AML-193 (cell line): ENCODE data around the gene ANAPC4.
"Not testable (repeated sequence)": the region's sequence is repeated elsewhere in the genome, so short reads cannot be mapped to it uniquely, and the experiment has no call there.

Experiments used
- DNase-seq, 2 experiments: peaks; one replicate each; lab custom pipeline; 2025; lab: John Stamatoyannopoulos, UW

The ANAPC4 gene

GRCh38 chr4:25376754-25377571 lies at the start of gene ANAPC4:
Gene ANAPC4 (plus strand): TSS chr4:25377263. CDS start chr4:25377428, 165 bp downstream.
- DNase-seq, result peak; percentile 83 to 86

DNA sequence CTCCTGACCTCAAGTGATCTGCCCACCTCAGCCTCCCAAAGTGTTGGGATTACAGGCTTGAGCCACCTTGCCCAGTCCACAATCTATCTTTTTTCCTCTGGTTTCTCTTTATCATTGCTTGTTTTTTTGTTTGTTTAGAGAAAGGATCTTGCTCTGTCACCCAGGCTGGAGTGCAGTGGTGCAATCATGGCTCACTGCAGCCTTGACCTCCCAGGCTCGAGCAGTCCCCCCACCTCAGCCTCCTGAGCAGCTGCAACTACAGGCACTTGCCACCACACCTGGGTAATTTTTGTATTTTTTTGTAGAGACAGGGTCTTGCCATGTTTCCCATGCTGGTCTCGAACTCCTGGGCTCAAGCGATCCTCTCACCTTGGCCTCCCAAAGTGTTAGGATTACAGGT lies 48.6 kb upstream of the ANAPC4 start:
- not testable (repeated sequence) for DNase-seq

- no peak for DNase-seq
Measured at GRCh38 chr4:25330335-25330734, 46.7 kb upstream of the ANAPC4 start.

DNA sequence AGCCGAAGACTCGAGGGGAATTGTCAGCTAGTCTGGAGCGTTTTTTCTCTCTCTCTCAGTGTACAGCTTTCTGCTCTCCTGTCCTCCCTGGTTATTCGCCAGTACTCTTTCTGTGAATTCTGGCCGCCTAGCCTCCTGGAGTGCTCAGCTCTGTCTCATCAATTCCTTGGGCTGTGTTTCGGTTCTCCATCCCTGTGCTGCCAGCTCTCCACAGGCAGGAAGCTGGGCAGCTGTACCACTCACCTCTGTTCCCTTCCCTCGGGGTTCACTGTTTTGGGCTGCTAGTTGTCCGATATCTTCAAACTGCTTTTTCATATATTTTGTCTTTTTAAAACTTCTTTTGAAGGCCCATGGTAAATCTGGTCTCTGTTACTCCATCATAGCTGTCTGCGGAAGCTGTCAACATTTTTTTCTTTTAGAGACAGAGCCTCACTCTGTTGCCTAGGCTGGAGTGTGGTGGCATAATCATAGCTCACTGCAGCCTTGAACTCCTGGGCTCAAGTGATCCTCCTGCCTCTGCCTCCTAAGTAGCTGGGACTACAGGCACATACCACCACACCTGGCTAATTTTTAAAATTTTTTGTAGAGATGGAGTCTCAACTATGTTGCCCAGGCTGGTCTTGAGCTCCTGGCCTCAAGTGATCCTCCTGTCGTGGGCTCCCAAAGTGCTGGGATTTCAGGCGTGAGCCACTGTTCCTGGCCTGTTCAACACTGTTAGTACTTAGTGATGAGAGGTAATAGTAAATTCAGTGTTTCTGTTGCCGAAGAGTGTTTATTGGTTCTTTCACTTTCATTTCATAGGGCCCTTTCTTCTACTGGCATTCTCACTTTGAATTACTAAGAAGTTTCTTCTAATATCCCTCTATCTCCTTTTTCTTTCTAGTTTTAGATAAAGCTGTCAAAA lies 45.9 kb upstream of the ANAPC4 start:
- no peak for DNase-seq

DNA sequence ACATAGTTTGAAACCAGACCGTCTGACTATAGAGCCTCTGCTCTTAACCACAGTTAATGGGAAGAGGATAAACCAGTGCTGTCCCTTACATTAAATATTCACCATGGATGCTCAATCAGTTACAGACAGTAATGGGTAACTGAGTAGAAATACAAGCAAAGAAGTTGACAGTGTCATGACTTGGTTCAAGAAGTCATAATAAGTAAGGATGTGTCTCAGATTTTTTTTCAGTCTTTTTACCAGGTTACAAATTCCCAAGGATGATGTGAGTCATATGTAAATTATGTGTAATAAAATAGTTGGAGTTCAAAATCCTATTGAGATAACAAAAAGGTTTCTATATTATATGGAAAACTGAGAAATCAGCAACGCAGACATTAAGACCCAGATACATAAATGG lies 33.4 kb upstream of the ANAPC4 start:
- no peak for DNase-seq

DNA sequence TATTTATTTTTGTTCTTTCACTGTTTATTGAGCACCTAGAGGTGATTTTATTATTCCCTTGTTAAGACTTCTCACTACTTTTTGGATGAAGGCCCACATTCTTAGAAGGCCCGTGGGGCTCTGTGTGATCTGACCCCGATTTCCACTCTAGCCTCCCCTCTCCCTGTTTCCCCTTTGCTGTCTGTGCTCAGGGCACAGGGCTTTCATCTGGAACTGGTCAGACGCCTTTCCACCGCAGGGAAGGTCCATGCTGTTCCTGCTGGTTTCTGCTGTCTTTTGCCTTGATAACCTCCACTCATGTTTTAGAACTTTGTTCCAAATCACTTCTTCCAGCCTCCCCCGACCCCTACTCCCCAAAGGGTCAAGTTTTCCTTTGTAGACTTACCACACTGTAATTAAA lies 31.3 kb upstream of the ANAPC4 start:
- no peak for DNase-seq

GRCh38 chr4:25346913-25347312 lies 30.1 kb upstream of the ANAPC4 start:
- no peak for DNase-seq

- no peak for DNase-seq
Measured at GRCh38 chr4:25347473-25347872, 29.6 kb upstream of the ANAPC4 start.

DNA sequence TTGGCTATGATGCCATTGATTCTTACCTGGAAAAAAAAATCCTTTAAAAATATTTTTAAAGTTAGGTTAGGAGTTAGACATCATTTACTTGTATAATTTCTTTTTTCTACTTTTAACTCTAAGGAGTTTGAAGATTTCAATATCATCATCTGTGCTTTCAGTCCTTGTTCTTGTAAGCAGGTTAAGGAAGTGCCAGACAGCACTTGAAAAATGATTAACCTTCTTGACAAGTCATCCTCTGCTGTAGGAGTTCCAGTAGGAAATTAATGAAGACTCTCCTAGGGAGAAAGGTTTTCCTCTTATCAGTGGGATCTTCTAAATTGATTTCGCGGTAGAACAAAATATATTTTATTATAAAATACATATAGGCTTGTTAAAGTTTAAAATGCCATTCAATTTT lies 29.1 kb upstream of the ANAPC4 start:
- no peak for DNase-seq

- DNase-seq, result no peak
Measured at GRCh38 chr4:25350561-25350960, 26.5 kb upstream of the ANAPC4 start.

DNA sequence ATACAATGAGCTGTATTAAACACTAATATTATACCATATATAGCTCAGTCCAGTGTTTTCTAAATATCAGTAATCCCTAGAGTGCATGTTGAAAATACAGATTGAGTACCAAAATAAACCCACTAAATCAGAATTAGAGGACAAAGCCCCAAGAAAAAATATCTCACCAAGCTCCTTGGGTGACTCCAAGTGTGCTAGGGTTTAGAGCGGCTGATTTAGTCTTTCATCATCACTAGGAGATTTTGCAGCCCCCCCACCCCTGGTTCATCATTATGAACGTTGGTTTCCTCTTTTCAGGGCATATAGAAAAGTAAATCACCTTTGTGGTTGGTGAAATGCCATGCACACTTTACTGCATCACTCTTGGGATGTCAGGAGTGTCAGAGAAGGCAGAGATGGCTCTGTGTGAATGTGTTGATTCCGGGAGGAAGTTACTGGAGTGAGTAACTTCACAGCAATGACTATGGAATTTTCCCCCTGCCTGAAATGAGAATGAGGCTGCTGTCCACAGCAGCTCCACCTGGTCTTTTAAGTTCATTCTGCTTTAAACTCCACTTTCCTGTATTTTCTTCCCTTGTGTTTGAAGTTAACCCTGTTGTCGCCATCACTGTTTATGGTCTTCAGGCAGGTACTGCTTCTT lies 25.2 kb upstream of the ANAPC4 start:
- no peak for DNase-seq

GRCh38 chr4:25356068-25356467 lies 21.0 kb upstream of the ANAPC4 start:
- DNase-seq, result no peak

DNA sequence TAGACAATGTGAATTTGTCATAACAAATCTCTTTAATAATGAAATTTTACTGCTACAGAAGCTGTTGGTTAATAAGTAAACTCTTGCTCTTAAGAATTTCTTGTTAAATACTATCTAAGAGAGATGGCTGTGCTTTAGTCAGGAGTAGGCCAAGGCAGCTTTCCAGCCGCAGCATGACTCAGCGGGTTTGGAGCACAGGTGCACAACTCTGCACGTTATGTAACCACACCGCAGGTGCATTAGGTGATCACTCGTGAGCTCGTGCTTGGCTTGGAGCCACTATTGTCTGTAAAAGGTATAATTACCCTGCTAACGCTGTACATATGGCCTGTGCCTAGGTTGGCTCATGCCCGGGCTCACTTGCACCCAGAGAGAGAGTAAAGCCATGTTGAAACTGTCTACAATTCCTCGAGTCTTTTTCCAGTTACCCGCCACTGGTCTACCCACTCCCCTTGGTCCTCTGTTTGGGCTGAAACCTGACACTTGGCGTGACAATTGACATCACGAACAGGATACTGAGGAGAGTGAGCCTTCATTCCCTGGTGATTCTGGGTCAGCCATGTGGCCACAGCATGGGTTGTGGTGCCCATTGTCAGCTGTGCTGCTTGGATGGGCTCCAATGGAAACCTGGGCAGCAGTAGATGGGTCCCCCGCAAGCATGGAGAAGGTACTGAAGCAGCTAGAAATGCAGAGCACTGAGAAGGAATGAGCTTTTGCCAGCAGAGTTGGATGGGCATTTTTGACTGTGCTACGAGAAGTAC lies 18.4 kb upstream of the ANAPC4 start:
- no peak for DNase-seq

DNA sequence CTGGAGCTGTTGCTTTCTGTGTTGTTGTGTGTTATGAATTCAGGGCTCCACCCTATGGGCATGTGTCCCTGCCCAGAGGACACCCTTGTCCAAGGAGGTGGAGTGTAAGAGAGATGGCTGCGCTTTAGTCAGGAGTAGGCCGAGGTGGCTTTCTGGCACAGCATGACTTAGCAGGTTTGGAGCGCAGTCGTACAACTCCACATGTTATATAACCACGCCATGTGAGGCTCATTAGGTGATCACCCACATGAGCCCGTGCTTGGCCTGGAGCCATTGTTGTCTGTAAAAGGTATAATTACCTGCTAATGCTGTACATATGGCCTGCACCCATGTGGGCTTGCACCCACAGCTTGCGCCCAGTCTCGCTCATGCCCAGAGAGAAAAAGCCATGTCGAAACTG lies 15.8 kb upstream of the ANAPC4 start:
- DNase-seq, result no peak

GRCh38 chr4:25367004-25367621 lies 9.9 kb upstream of the ANAPC4 start:
- DNase-seq, result peak; percentile 47 to 60

GRCh38 chr4:25367877-25368276 lies 9.2 kb upstream of the ANAPC4 start:
- DNase-seq, result no peak

DNA sequence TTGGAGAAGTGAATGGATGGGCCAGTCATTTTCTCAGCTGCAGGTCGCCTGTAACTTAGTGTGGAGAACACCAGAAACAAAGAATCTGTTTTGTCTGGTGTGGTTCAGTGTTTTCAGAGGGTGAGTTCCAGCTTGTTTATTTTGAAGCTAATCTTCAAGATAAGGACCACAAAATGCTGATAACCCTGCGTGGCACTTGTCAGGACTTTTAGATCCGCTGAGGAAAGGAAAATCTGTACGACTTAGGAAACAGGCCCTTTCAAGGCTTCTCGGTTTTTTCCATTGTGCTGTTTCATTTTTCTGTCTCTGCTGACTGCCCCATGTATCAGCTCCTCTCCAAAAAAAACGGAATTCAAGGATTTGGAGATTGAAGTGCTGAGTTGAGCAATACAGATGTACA lies 8.7 kb upstream of the ANAPC4 start:
- DNase-seq, result no peak

GRCh38 chr4:25370242-25370641 lies 6.8 kb upstream of the ANAPC4 start:
- DNase-seq, result no peak

GRCh38 chr4:25372549-25372948 lies 4.5 kb upstream of the ANAPC4 start:
- not testable (repeated sequence) for DNase-seq

DNA sequence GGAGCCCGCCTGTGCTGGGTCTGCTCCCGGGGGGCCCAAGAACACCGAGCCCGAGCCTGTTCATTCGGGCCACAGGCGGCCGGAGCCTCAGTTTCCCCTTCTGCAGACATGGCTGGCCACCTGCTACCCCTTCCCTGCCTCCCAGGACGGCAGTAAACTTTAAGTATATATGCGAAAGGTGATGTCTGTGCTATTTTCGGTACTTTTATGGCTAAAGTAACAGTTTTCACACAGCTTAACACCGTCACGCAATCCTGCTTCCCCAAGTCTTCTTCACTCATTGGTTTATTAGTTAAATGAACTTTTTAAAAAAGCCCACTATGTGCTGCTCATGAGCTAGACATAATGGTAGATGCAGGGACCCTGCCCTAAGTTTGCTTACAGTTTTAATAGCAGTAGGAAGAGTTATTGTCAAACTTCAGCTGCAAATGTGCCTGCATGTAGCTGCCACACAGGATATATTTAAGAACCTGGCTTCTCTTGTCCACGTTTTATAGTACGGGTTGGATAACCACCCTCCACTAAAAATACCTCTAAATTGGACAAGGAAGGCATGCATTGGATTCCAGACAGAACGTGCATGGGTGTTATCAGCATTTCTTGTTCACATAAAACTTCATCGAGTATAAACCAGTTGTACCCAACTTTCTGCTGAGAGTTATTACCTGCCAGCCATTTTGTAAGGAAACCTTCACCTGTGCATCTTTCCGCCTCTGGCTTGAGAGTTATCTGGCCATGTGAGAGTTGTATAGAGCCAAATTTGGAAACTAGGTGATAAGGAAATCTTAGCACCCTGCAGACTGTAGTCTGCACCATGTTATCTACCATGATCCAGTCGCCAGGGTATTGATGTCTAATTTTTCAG lies 741 bp downstream of the ANAPC4 start:
- peak; percentile 3 to 12 for DNase-seq

DNA sequence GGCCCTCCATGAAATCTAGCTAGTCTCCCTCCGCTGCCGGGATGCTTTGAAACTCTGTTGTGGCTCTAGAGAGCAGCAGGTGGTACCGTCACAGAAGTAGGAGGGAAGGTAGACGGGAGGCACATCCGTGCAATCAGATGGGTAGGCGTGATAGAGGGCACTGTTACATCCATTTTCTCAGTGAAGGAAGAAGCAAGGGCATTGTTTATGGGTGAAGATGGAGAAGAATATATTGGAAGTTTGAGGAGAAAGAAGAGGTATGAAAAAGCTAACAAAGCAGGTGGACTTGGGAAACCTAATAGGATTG lies 1.3 kb downstream of the ANAPC4 start:
- no peak for DNase-seq
